Measurements from ENCODE around the gene KPTN. TPM values are rescaled to one million over a fixed set of nuclear protein-coding genes. Genes with fewer than 3 reads are reported as not detected.

Gene KPTN
- total and polyA plus RNA-seq, 2 of the 8 experiments (the other 6 are each of a cell fraction or from before 2014, with no cell fraction given), result 23.6 to 31.3 TPM

- Histone ChIP-seq H2BK12ac (ENCODE audit: low read depth, low read length) (no peak overlapping the region), H3K23ac (ENCODE audit: insufficient read length) (no peak overlapping the region), H3K27ac (ENCODE audit: low read depth, low read length) (no peak overlapping the region), H3K79me1 (ENCODE audit: low read depth, low read length) (no peaks in the 10 kb centered on the region), H2BK5ac (ENCODE audit: low read depth, low read length) (no peak overlapping the region), H2BK15ac (ENCODE audit: low read length) (no peak overlapping the region), H4K8ac (ENCODE audit: extremely low read depth, insufficient read depth, low read length) (no peak overlapping the region), H3K18ac (ENCODE audit: extremely low read depth, low read length) (no peak overlapping the region), H3K9me3 (ENCODE audit: insufficient read depth in 2 of 2, low read depth in 1 of 2, low read length in 1 of 2) (no peaks in the 10 kb centered on the region), H3K14ac (ENCODE audit: insufficient read length) (no peak overlapping the region), H2AK5ac (ENCODE audit: low read depth, low read length) (no peak overlapping the region), H2AFZ (ENCODE audit: low read length) (no peak overlapping the region), H3K4me2 (ENCODE audit: insufficient read depth in 1 of 2, low read depth in 2 of 2, low read length in 2 of 2) (no peak overlapping the region), H2BK20ac (ENCODE audit: low read length) (no peak overlapping the region), H3K4ac (replicated peaks; ENCODE audit: insufficient read length, low read depth, low read length) (no peak overlapping the region), H3K27me3 (replicated peaks in 1 of 4; ENCODE audit: control insufficient read depth in 3 of 4, extremely low read depth in 1 of 4, insufficient read depth in 3 of 4, low read length in 3 of 4) (peaks cover 0 to 12% (median 8%) of the 10 kb centered on the region in 4 experiments; a peak in 6 of 7 replicates), H4K91ac (replicated peaks; ENCODE audit: insufficient read length, low read length) (no peak overlapping the region), H3K36me3 (ENCODE audit: control insufficient read depth in 2 of 4, insufficient read depth in 4 of 4, low read length in 3 of 4) (no peaks in the 10 kb centered on the region), H3K56ac (replicated peaks; ENCODE audit: insufficient read length, low read depth, low read length) (no peak overlapping the region), H3K4me3 (ENCODE audit: extremely low read depth in 1 of 4, insufficient read depth in 2 of 4, low read depth in 3 of 4, low read length in 4 of 4) (no peak overlapping the region), H3K79me2 (ENCODE audit: control insufficient read depth in 1 of 2, insufficient read depth in 2 of 2, low read length in 2 of 2) (no peaks in the 10 kb centered on the region), H3K23me2 (ENCODE audit: low read depth, low read length) (peaks cover 6% of the 10 kb centered on the region; the same call in 1 of the 2 replicates), H2BK120ac (replicated peaks; ENCODE audit: low read depth, low read length) (no peak overlapping the region), H3K4me1 (replicated peaks in 1 of 4; ENCODE audit: control insufficient read depth in 3 of 4, insufficient read depth in 4 of 4, low read length in 3 of 4) (peaks cover 0 to 5% (median 4%) of the 10 kb centered on the region in 4 experiments; a peak in 4 of 7 replicates), H3K9ac (replicated peaks in 1 of 4; ENCODE audit: extremely low read depth in 1 of 4, low read depth in 3 of 4, low read length in 3 of 4) (no peak overlapping the region), H4K20me1 (replicated peaks in 1 of 2; ENCODE audit: control insufficient read depth in 1 of 2, insufficient read depth in 2 of 2, low read length in 2 of 2) (peaks cover 0 to 6% of the 10 kb centered on the region in 2 experiments), H4K5ac (ENCODE audit: insufficient read length, low read depth, low read length) (no peak overlapping the region)
- FAIRE-seq (no peak), DNase-seq (ENCODE audit: low read depth in 1 of 2, low spot score in 2 of 2) (no peak)
- 84% methylated on average over 13 of the region's 16 CpGs; no CpG with 5 or more reads in 1 of the 2 experiments for WGBS, 2 experiments (ENCODE audit: extremely low coverage in 1 of 2, insufficient coverage in 1 of 2, insufficient read length in 1 of 2, insufficient replicate concordance in 2 of 2, low coverage in 1 of 2, low lambda C conversion rate in 2 of 2, missing lambda C conversion rate in 1 of 2)
- TF ChIP-seq E2F6 (IDR thresholded peaks at IDR 0.05), result no peak
- no peak for TF ChIP-seq ATF3 (IDR thresholded peaks at IDR 0.05; ENCODE audit: insufficient read depth, low read depth, low read length)
- TF ChIP-seq CHD1 (IDR thresholded peaks at IDR 0.05; ENCODE audit: low read depth, low read length), result no peak
- no peak for TF ChIP-seq BACH1 (IDR thresholded peaks at IDR 0.05; ENCODE audit: low read length)
- TF ChIP-seq CREB1 (IDR thresholded peaks at IDR 0.05), result no peak
- no peak for TF ChIP-seq JUN (IDR thresholded peaks at IDR 0.05; ENCODE audit: low read depth, low read length)
- no peak for TF ChIP-seq PHF8 (conservative IDR thresholded peaks at IDR 0.05; ENCODE audit: low read depth, low read length)
- no peak for TF ChIP-seq SIRT6 (IDR thresholded peaks at IDR 0.05; ENCODE audit: low read length)
- CTCF ChIA-PET (ENCODE audit: partially characterized antibody), result interaction anchor here (0.6 to 24.5 kb wide), 11 partner anchors 7 to 426 kb away, joined by 4 to 436 read pairs (median 10); partner anchors contain the start of genes DHX34, EHD2, KPTN and NAPA
- POLR2A ChIA-PET (ENCODE audit: partially characterized antibody), result interaction anchor here (0.6 to 1.0 kb wide), 3 partner anchors 36 to 263 kb away, joined by 3 read pairs; no protein-coding TSS in a partner anchor
Observed at GRCh38 chr19:47435196-47435595, 48.8 kb downstream of the KPTN start.

Measured in H1 (cell line).